Measurements from ENCODE around the gene LRRC56.

Gene LRRC56

DNA sequence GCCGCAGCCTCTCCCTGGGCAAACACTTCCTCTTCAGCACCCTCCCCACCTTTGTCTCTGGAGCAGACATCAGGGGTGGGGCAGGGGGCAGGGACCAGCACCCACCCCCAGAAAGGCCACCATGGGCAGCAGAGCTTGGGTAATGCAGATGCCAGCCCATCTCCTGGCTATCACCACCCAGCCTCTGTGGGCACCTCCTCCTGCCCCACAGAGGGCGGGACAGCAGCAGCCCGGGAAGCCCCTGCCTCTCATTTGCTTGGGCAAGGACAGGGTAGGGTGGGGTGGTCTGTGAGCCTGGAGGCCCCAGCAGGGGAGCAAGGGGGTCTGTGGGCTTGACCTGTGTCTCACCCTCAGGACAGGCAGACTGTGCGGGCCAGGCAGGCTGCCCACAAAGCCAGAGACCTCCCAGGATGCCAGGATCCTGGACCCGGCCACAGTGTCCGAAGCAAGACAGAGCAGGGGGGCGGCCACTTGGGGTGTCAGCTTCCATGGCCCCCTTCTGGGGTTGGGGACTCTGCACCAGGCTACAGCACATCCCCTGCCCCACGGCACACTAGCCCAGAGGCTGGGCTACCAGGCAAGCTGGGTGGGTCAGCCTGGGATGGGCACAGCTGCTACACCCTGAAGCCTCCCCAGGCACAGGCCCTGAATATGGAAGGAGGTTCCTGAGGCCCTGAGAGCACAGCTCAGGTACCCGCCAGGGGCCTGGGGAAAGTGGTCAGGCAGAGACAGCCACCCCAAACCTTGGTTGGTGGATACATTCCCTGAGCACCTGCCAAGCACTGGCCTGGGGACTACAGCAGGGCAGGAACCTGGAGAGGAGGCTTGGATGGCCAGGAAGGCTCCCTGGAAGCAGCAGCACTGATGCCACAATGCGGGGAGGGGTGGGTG, 34.8 kb upstream of the LRRC56 start:
- TF ChIP-seq, protein P1, sequence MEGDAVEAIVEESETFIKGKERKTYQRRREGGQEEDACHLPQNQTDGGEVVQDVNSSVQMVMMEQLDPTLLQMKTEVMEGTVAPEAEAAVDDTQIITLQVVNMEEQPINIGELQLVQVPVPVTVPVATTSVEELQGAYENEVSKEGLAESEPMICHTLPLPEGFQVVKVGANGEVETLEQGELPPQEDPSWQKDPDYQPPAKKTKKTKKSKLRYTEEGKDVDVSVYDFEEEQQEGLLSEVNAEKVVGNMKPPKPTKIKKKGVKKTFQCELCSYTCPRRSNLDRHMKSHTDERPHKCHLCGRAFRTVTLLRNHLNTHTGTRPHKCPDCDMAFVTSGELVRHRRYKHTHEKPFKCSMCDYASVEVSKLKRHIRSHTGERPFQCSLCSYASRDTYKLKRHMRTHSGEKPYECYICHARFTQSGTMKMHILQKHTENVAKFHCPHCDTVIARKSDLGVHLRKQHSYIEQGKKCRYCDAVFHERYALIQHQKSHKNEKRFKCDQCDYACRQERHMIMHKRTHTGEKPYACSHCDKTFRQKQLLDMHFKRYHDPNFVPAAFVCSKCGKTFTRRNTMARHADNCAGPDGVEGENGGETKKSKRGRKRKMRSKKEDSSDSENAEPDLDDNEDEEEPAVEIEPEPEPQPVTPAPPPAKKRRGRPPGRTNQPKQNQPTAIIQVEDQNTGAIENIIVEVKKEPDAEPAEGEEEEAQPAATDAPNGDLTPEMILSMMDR (IDR thresholded peaks at IDR 0.05; ENCODE audit: extremely low read depth, missing control alignments): no peak
- DNase-seq (ENCODE audit: low spot score): peak; percentile 27

DNA sequence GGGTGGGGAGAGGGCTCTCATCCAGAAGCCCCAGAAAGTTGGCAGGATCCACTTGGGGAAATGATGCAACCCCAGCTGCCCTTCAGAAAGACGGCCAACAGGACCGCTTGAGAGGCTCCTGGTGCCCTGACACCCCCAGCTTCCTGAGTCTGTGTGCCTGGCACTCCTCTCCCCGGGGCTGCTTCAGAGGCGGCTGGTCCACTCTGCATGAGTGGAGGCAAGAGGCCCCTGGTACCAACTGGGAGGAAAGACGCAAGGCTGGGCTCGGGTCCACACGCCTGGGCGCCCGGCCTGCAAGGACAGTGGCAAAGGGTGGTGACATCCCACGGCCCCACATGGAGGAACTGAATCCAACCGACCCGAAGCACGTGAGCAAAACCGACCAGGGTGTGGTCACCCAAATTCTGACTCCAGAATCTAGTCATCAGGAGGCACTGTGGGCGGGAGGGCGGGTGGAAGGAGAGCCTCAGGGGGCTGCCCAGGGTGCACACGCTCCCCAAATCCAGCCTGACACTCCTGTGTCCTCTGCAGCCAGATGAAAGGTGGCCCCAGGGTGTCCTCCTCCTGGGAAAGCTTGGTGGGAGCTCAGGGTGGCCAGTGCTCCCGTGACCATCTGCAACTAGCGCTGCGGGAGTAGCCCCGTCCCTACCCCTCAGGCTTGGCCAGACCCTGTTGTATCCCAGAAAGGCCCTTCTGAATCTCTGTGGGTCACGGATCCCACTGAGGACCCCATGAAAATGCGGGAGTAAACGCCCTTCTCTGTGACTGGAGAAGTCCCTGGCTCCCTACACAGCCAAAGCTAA, 33.9 kb upstream of the LRRC56 start:
- TF ChIP-seq, protein P1 (IDR thresholded peaks at IDR 0.05; ENCODE audit: extremely low read depth, missing control alignments): no peak
- DNase-seq (ENCODE audit: low spot score): peak; percentile 70

DNA sequence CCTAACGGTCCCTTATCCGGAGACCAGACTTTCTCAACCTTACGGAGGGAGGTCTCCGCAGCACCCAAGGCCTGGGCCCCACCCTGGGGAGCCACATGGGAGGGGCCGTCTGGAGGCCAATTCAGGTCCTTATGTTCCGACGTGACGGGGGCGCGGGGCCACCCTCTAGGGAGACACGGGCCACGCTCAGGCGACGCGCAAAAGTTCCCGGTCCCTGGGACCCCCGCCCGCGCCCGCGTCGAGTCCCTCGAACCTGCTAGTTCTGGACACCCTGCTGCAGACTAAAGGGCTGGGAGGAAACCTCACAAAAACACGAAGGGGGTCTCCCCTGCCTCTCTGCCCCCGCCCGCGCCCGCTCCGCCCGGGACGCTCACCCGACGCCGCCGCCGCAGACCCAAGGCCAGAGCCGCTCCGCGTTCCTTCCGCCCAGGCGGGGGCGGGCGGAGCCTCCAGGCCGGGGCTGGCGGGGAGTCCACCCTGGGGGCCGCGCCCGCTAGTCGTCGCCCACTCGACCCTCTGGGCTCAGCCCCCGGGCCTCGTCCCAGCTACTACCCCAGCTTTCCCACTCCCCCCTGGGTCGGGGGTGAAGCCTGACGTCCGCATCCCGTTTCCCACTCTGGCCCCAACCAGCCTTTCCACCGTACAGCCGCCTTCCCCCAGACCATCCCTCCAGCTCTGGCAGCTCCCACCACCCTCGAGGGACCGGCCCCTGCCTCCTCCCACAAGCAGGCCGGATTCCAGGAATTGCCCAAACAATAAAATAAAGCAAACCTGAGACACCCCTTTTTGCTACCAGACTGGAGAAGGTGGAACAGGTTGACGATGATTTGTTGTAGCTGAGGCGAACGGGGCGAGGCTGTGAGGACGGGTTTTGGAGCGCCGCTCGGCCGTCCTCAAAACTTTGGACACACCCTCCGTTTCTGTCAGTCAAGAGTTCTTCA, 33.0 kb upstream of the LRRC56 start:
- DNase-seq (ENCODE audit: low spot score): peak; percentile 69
- TF ChIP-seq, protein P1 (IDR thresholded peaks at IDR 0.05; ENCODE audit: extremely low read depth, missing control alignments): no peak

GRCh38 chr11:504994-505344, 32.4 kb upstream of the LRRC56 start:
- no peak for DNase-seq (ENCODE audit: low spot score)
- TF ChIP-seq, protein P1 (IDR thresholded peaks at IDR 0.05; ENCODE audit: extremely low read depth, missing control alignments): no peak

- peak; percentile 99 for DNase-seq (ENCODE audit: low spot score)
- TF ChIP-seq, protein P1 (IDR thresholded peaks at IDR 0.05; ENCODE audit: extremely low read depth, missing control alignments): no peak
Measured at GRCh38 chr11:506238-506994, 30.9 kb upstream of the LRRC56 start.

GRCh38 chr11:506995-507726, 30.2 kb upstream of the LRRC56 start, which contains the start of gene RNH1:
Gene RNH1, minus strand, starts transcription at chr11:507242. Its CDS starts 5,080 bp downstream, at chr11:502162.
- TF ChIP-seq, protein P1 (IDR thresholded peaks at IDR 0.05; ENCODE audit: extremely low read depth, missing control alignments): no peak
- peak; percentile 100 for DNase-seq (ENCODE audit: low spot score)

All from GM20000 (cell line).